Caco-2 (cell line): Measurements from ENCODE around the gene TMEM62. TPM values are rescaled to one million over a fixed set of nuclear protein-coding genes. Genes with fewer than 3 reads are reported as not detected.

Experiments
- BruUV-seq: library from RNA; stranded (reverse); fragments of 400-500 nt; replicated peaks from 2 replicates; lab custom pipeline; 2021; lab: Mats Ljungman, UMichigan
- CTCF ChIA-PET: fragments of 300-600 bp; sonication (Branson Sonifier 250); formaldehyde crosslinking; loops from one replicate; lab custom pipeline; 2022; ENCODE audit warnings: antibody characterized with exemption; lab: Charles Lee
- POLR2A ChIA-PET: fragments of 300-600 bp; sonication (Branson Sonifier 250); formaldehyde crosslinking; loops from one replicate; lab custom pipeline; 2022; ENCODE audit warnings: antibody characterized with exemption; lab: Charles Lee
- DNase-seq, 2 experiments: peaks; one replicate each; pipeline versions ENCODE4 v3.0.0 to v3.0.0-alpha.2; 2020 to 2022
- H3K27me3 ChIP-seq: replicated peaks from 2 replicates; pipeline ENCODE4 v1.6.0; 2011; ENCODE audit warnings: low read length; ENCODE audit not compliant: control insufficient read depth, insufficient read depth
- H3K36me3 ChIP-seq: 2 replicates; pipeline ENCODE4 v1.5.1; 2011; ENCODE audit warnings: low read length; ENCODE audit not compliant: control insufficient read depth, insufficient read depth
- H3K4me1 ChIP-seq: fragments of 250-450 bp; sonication (Bioruptor Pico); 2 replicates; pipeline ENCODE4 v1.5.1; 2020; ENCODE audit warnings: mild to moderate bottlenecking
- H3K4me3 ChIP-seq: 2 replicates; pipeline ENCODE4 v1.5.1; 2011; ENCODE audit warnings: low read depth, mild to moderate bottlenecking, control low read depth, low read length
- H3K9me3 ChIP-seq: fragments of 250-450 bp; sonication (Bioruptor Pico); 2 replicates; pipeline ENCODE4 v1.5.1; 2020; ENCODE audit warnings: mild to moderate bottlenecking, moderate library complexity
- H3K27ac Mint-ChIP-seq: one replicate; pipeline ENCODE4 v1.8.0; 2022; ENCODE audit warnings: mixed read lengths; ENCODE audit not compliant: unreplicated experiment
- H3K27me3 Mint-ChIP-seq: one replicate; pipeline ENCODE4 v1.8.0; 2022; ENCODE audit warnings: mixed read lengths; ENCODE audit not compliant: insufficient read depth, unreplicated experiment
- H3K36me3 Mint-ChIP-seq: one replicate; pipeline ENCODE4 v1.8.0; 2022; ENCODE audit warnings: mild to moderate bottlenecking, mixed read lengths; ENCODE audit not compliant: insufficient read depth, unreplicated experiment
- H3K4me1 Mint-ChIP-seq: one replicate; pipeline ENCODE4 v1.8.0; 2022; ENCODE audit warnings: low read depth, mixed read lengths; ENCODE audit not compliant: unreplicated experiment
- H3K4me3 Mint-ChIP-seq: one replicate; pipeline ENCODE4 v1.8.0; 2022; ENCODE audit warnings: mild to moderate bottlenecking, moderate library complexity, mixed read lengths; ENCODE audit not compliant: unreplicated experiment
- H3K9me3 Mint-ChIP-seq: one replicate; pipeline ENCODE4 v1.8.0; 2022; ENCODE audit warnings: mixed read lengths; ENCODE audit not compliant: unreplicated experiment
- intact Hi-C: fragments of 100-400 bp; cut with micrococcal nuclease; formaldehyde crosslinking; loops from one replicate; pipeline ENCODE4 v1.10.0; 2022; ENCODE audit not compliant: unreplicated experiment
- total RNA-seq: library from RNA; stranded (reverse); gene quantifications from 2 replicates; pipeline ENCODE4 v1.2.3, GENCODE V29; 2022
- TF ChIP-seq, protein P1 (sequence below), 2 experiments: fragments of 200-600 bp in 1 of 2; IDR thresholded peaks; 1 replicate in 1 of 2; 2 replicates in 1 of 2; pipeline versions ENCODE4 v1.5.1 to v1.8.0; 2011 to 2022; ENCODE audit warnings: antibody characterized with exemption in 1 of 2, control low read depth in 1 of 2, inconsistent platforms in 1 of 2, low read depth in 1 of 2, low read length in 1 of 2, mild to moderate bottlenecking in 1 of 2, moderate library complexity in 1 of 2; ENCODE audit not compliant: insufficient read depth in 1 of 2, severe bottlenecking in 1 of 2, unreplicated experiment in 1 of 2

TMEM62 gene
- total RNA-seq, 1 experiment from 2014 or later, result 23.7 TPM

DNA sequence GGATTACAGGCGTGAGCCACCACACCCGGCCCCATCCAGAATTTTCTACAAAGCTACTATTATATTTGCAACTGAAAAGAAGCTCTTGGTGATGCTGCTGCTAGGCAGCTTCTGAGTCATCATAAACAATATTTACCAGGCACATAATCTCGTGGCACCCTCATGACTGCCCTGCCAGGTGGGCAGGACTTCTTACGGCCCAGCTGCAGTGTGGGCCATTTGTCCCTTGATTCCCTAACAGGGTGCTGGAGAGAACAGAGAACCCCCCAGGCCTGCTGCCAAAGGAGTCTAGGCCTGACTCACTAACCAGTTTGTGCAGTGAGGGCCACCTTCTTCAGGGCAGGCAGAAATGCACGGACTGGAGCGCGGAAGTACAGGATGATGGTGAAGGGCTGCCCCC, 82.6 kb downstream of the TMEM62 start:
- H3K4me3 Mint-ChIP-seq, result no peak overlapping the region
- Histone ChIP-seq H3K4me1 (no peaks in the 10 kb centered on the region), H3K4me3 (no peak overlapping the region), H3K36me3 (no peaks in the 10 kb centered on the region), H3K27me3 (no peaks in the 10 kb centered on the region), H3K9me3 (no peaks in the 10 kb centered on the region)
- peak in 1 of 2 experiments; percentile 17 for DNase-seq
- peaks cover 7% of the 10 kb centered on the region for H3K4me1 Mint-ChIP-seq
- peaks cover 8% of the 10 kb centered on the region for H3K9me3 Mint-ChIP-seq
- no peaks in the 10 kb centered on the region for H3K36me3 Mint-ChIP-seq
- TF ChIP-seq, protein P1, sequence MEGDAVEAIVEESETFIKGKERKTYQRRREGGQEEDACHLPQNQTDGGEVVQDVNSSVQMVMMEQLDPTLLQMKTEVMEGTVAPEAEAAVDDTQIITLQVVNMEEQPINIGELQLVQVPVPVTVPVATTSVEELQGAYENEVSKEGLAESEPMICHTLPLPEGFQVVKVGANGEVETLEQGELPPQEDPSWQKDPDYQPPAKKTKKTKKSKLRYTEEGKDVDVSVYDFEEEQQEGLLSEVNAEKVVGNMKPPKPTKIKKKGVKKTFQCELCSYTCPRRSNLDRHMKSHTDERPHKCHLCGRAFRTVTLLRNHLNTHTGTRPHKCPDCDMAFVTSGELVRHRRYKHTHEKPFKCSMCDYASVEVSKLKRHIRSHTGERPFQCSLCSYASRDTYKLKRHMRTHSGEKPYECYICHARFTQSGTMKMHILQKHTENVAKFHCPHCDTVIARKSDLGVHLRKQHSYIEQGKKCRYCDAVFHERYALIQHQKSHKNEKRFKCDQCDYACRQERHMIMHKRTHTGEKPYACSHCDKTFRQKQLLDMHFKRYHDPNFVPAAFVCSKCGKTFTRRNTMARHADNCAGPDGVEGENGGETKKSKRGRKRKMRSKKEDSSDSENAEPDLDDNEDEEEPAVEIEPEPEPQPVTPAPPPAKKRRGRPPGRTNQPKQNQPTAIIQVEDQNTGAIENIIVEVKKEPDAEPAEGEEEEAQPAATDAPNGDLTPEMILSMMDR (IDR thresholded peaks at IDR 0.05; ENCODE audit: insufficient read depth in 1 of 2, low read depth in 1 of 2, low read length in 1 of 2, severe bottlenecking in 1 of 2, unreplicated experiment in 1 of 2), result no peak
- CTCF ChIA-PET, result interaction anchor here (0.6 kb wide), 1 partner anchor 9 kb away, joined by 3 read pairs; no protein-coding TSS in a partner anchor
- H3K27me3 Mint-ChIP-seq, result peaks cover 5% of the 10 kb centered on the region
- intact Hi-C loops, result no loop called here
- BruUV-seq, result no TSS peak
- POLR2A ChIA-PET, result no interaction called here
- H3K27ac Mint-ChIP-seq, result no peak overlapping the region

DNA sequence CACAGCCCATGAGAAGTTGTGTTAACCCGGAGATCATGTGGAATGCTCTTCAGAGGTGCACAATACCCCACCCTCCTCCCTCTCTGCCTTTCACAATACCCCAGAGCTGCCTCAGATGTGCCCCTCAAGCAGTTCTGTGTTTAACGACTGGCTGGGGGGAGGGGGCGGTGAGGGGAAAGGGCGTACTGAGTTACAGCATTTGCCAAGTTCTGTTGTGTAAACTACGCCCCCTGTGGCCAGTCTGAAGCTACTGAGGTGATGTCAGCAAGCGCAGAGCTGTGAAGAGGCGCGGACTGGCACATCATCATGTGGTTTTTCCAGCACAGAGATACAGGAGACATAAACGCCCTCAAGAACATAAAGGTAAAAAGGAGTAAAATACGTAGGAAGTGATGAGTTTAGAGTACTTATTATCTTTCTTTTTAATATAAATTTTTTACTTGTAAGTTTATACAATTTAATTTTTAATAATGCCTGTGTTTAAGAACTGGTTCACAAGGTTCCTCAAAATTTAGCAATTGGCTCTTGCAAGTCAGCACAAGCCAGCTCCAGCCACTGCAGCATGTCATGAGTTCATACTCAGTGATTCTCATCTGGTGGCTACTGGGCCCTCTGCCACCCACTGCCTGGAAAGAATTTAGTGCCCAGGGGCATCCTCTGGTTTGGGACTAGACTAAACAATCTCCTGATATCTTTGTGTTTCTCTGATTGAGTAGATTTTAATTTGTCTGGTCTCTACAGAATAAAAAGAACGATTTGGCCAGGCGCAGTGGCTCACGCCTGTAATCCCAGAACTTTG, 85.7 kb downstream of the TMEM62 start:
- no peaks in the 10 kb centered on the region for H3K4me1 ChIP-seq
- peaks cover 3% of the 10 kb centered on the region for H3K4me1 Mint-ChIP-seq
- H3K9me3 ChIP-seq, result no peaks in the 10 kb centered on the region
- BruUV-seq, result no TSS peak
- intact Hi-C loops, result no loop called here
- no peak overlapping the region for H3K4me3 Mint-ChIP-seq
- POLR2A ChIA-PET, result no interaction called here
- no peaks in the 10 kb centered on the region for H3K36me3 ChIP-seq
- DNase-seq, result peak; percentile 17 to 29
- no peak overlapping the region for H3K4me3 ChIP-seq
- no peak overlapping the region for H3K27ac Mint-ChIP-seq
- no peaks in the 10 kb centered on the region for H3K36me3 Mint-ChIP-seq
- TF ChIP-seq, protein P1 (IDR thresholded peaks at IDR 0.05; ENCODE audit: insufficient read depth in 1 of 2, low read depth in 1 of 2, low read length in 1 of 2, severe bottlenecking in 1 of 2, unreplicated experiment in 1 of 2), result no peak
- CTCF ChIA-PET, result interaction anchor here (1.2 kb wide), 1 partner anchor 66 kb away, joined by 4 read pairs; no protein-coding TSS in a partner anchor
- no peaks in the 10 kb centered on the region for H3K27me3 ChIP-seq
- peaks cover 5% of the 10 kb centered on the region for H3K27me3 Mint-ChIP-seq
- H3K9me3 Mint-ChIP-seq, result peaks cover 8% of the 10 kb centered on the region

DNA sequence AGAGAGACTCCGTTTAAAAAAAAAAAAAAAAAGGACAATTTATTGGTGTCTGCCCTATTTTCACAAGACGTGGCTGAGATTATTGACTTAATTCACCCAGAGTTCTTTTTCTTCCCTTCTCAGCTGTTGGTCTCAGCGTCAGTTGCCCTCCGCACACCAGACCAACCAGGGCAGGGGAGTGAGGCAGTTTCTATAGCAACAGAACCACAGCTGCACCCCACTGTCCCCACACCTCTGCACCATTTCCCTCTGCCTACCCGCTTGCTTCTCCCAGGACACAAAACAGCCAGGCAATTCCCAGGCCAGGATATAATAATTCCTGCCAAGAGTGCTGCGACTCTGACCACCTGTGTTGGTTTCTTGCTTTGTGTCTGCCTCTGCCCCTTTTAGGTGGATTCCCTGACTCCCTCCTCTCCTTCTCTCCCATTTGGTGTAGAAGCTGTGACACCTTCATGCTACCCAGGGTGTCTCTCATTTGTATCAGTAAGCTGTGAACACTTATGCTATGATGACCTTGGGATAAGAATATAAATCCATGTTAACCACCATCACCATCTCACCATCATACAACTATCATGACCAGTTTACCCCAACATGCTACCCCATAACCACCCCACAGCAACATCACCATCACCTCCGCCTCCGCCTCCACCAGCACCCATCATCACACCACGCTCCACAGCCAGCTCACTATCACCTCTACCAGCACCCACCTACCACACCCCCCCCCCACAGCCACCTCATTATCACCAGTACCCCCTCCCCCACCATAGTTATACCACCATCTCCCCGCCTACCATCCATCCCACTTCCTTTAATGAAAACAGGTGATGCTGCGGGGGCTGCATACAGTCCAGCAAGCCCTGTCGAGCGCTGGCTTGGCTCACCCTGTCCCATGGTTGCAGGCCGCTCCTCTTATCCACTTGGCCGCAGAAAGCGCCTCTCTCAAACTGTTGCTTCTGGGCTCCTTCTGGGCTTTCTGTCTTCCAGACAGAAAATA, 86.8 kb downstream of the TMEM62 start:
- CTCF ChIA-PET, result no interaction called here

More for the DNA sequence above, 86.8 kb downstream of the TMEM62 start:
- H3K4me1 Mint-ChIP-seq, result no peaks in the 10 kb centered on the region
- H3K36me3 ChIP-seq, result no peaks in the 10 kb centered on the region
- POLR2A ChIA-PET, result no interaction called here
- TF ChIP-seq, protein P1 (IDR thresholded peaks at IDR 0.05; ENCODE audit: insufficient read depth in 1 of 2, low read depth in 1 of 2, low read length in 1 of 2, severe bottlenecking in 1 of 2, unreplicated experiment in 1 of 2), result no peak
- no TSS peak for BruUV-seq
- peaks cover 5% of the 10 kb centered on the region for H3K27me3 Mint-ChIP-seq
- no peaks in the 10 kb centered on the region for H3K4me1 ChIP-seq
- H3K27me3 ChIP-seq, result no peaks in the 10 kb centered on the region
- no peak overlapping the region for H3K27ac Mint-ChIP-seq
- H3K9me3 ChIP-seq, result no peaks in the 10 kb centered on the region
- H3K4me3 Mint-ChIP-seq, result no peak overlapping the region
- no peak overlapping the region for H3K4me3 ChIP-seq
- H3K9me3 Mint-ChIP-seq, result peaks cover 8% of the 10 kb centered on the region
- no peaks in the 10 kb centered on the region for H3K36me3 Mint-ChIP-seq
- DNase-seq, result peak in 1 of 2 experiments; percentile 9
- intact Hi-C loops, result no loop called here
